HepG2 (cell line): ENCODE data around the gene ZDHHC19. TPM values are rescaled to one million over a fixed set of nuclear protein-coding genes. Genes with fewer than 3 reads are reported as not detected.
A peak's percentile ranks its signal among the peaks of the same experiment; 100 is the strongest.

Experiments
- AFF4 ChIP-seq: sonication (generic); formaldehyde crosslinking; IDR thresholded peaks from 2 replicates; pipeline ENCODE4 v1.4.0; 2020; ENCODE audit warnings: missing genetic modification reagents
- ARID4A ChIP-seq: sonication (generic); formaldehyde crosslinking; IDR thresholded peaks from 2 replicates; pipeline ENCODE4 v1.5.0; 2020; ENCODE audit warnings: mild to moderate bottlenecking, missing genetic modification reagents, borderline replicate concordance
- ATRX ChIP-seq: sonication (generic); formaldehyde crosslinking; IDR thresholded peaks from 2 replicates; pipeline ENCODE4 v1.4.0; 2020; ENCODE audit warnings: missing genetic modification reagents, borderline replicate concordance
- CREM ChIP-seq, 2 experiments: sonication (generic) in 1 of 2; formaldehyde crosslinking in 1 of 2; IDR thresholded peaks; 2 replicates each; pipeline versions ENCODE4 v1.4.0 to v1.6.1; 2016 to 2020; ENCODE audit warnings: antibody characterized with exemption in 1 of 2, mild to moderate bottlenecking in 1 of 2, missing genetic modification reagents in 1 of 2
- DDIT3 ChIP-seq: sonication (generic); formaldehyde crosslinking; IDR thresholded peaks from 2 replicates; pipeline ENCODE4 v1.4.0; 2020; ENCODE audit warnings: mild to moderate bottlenecking, missing genetic modification reagents
- FOSL2 ChIP-seq: sonication (generic); formaldehyde crosslinking; IDR thresholded peaks from 2 replicates; pipeline ENCODE4 v1.4.0; 2020; ENCODE audit warnings: missing genetic modification reagents
- FOXA3 ChIP-seq: IDR thresholded peaks from 2 replicates; pipeline ENCODE4 v1.6.1; 2016; ENCODE audit warnings: missing genetic modification reagents, missing compliant biosample characterization
- HMG20A ChIP-seq: IDR thresholded peaks from 2 replicates; pipeline ENCODE4 v1.6.1; 2016; ENCODE audit warnings: borderline replicate concordance
- KDM5A ChIP-seq: fragments of 200-600 bp; sonication (generic); IDR thresholded peaks from 2 replicates; pipeline ENCODE4 v1.7.0; 2018; ENCODE audit warnings: antibody characterized with exemption, mild to moderate bottlenecking, low read length, borderline replicate concordance
- PBX2 ChIP-seq: IDR thresholded peaks from 2 replicates; pipeline ENCODE4 v1.6.1; 2016; ENCODE audit warnings: control low read depth
- SMAD1 ChIP-seq: sonication (generic); formaldehyde crosslinking; IDR thresholded peaks from 2 replicates; pipeline ENCODE4 v1.4.0; 2020; ENCODE audit warnings: missing genetic modification reagents, low read depth, mild to moderate bottlenecking, borderline replicate concordance
- ZMYM4 ChIP-seq: sonication (generic); formaldehyde crosslinking; IDR thresholded peaks from 2 replicates; pipeline ENCODE4 v1.8.1; 2023; ENCODE audit warnings: mild to moderate bottlenecking, missing genetic modification reagents
- ZNF44 ChIP-seq: sonication (generic); formaldehyde crosslinking; IDR thresholded peaks from 2 replicates; pipeline ENCODE4 v1.5.1; 2020; ENCODE audit warnings: mild to moderate bottlenecking, missing genetic modification reagents
- ZNF446 ChIP-seq: sonication (generic); formaldehyde crosslinking; IDR thresholded peaks from 2 replicates; pipeline ENCODE4 v1.5.0; 2020; ENCODE audit warnings: mild to moderate bottlenecking, missing genetic modification reagents
- ZNF660 ChIP-seq: sonication (generic); formaldehyde crosslinking; IDR thresholded peaks from 2 replicates; pipeline ENCODE4 v1.5.1; 2020; ENCODE audit warnings: mild to moderate bottlenecking, low read depth, missing genetic modification reagents, borderline replicate concordance
- ZNF83 ChIP-seq: sonication (generic); formaldehyde crosslinking; IDR thresholded peaks from 2 replicates; pipeline ENCODE4 v1.4.0; 2020; ENCODE audit warnings: missing genetic modification reagents, mild to moderate bottlenecking, borderline replicate concordance
- polyA plus RNA-seq, 8 experiments: library from polyadenylated mRNA; depleted of rRNA in 3 of 8; stranded (reverse) in 7 of 8; unstranded in 1 of 8; fragments of >200 nt; fragmentation: Illumina TruSeq in 4 of 8; extraction: Trizol in 4 of 8; gene quantifications; 2 replicates each; pipeline versions ENCODE4 v1.2.1 to v1.2.3, GENCODE V29; 2011 to 2016; ENCODE audit warnings: low read depth in 4 of 8, missing spikeins in 1 of 8, mixed read lengths in 1 of 8; ENCODE audit not compliant: insufficient read depth in 1 of 8
- total RNA-seq, 5 experiments: library from RNA; depleted of rRNA; stranded (reverse); fragments of >200 nt; fragmentation: Illumina TruSeq; extraction: Trizol; gene quantifications; 2 replicates each; pipeline ENCODE4 v1.2.3, GENCODE V29; 2016; ENCODE audit warnings: low read depth in 1 of 5
- TF ChIP-seq, protein P1 (sequence below): sonication (generic); formaldehyde crosslinking; IDR thresholded peaks from 2 replicates; pipeline ENCODE4 v1.9.0; 2021; ENCODE audit warnings: missing genetic modification reagents, mild to moderate bottlenecking, borderline replicate concordance

The ZDHHC19 gene
- total and polyA plus RNA-seq, 2 of the 13 experiments (the other 11 are each of a cell fraction or from before 2014, with no cell fraction given): 0.22 to 0.53 TPM

- TF ChIP-seq ARID4A (peak; percentile 44; the same call in 1 of the 2 replicates), ZNF446 (no peak), ZNF83 (CRISPR knock-in tag) (no peak), ZNF660 (CRISPR knock-in tag) (no peak), FOXA3 (0 out of 2 replicates have a peak, but pooled peaks have one; percentile 40), ZMYM4 (CRISPR knock-in tag) (no peak), ATRX (no peak), PBX2 (CRISPR knock-in tag) (no peak), FOSL2 (CRISPR knock-in tag) (0 out of 2 replicates have a peak, but pooled peaks have one; percentile 8), AFF4 (CRISPR knock-in tag) (no peak), SMAD1 (peak; percentile 90; the same call in 1 of the 2 replicates), KDM5A (no peak), DDIT3 (CRISPR knock-in tag) (no peak), CREM (IDR thresholded peaks at IDR 0.05) (no peak), CREM (CRISPR knock-in tag; IDR thresholded peaks at IDR 0.05) (no peak), HMG20A (CRISPR knock-in tag) (peak; percentile 52; the same call in 1 of the 2 replicates), ZNF44 (CRISPR knock-in tag) (no peak)
- TF ChIP-seq, protein P1, sequence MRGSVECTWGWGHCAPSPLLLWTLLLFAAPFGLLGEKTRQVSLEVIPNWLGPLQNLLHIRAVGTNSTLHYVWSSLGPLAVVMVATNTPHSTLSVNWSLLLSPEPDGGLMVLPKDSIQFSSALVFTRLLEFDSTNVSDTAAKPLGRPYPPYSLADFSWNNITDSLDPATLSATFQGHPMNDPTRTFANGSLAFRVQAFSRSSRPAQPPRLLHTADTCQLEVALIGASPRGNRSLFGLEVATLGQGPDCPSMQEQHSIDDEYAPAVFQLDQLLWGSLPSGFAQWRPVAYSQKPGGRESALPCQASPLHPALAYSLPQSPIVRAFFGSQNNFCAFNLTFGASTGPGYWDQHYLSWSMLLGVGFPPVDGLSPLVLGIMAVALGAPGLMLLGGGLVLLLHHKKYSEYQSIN (CRISPR knock-in tag): no peak
Observed at GRCh38 chr3:196227629-196228493, 16.7 kb upstream of the ZDHHC19 start (continued).
